AG04449 (cell line): ENCODE measurements around the gene KIF13A.

ENCODE experiments used
- CTCF ChIA-PET: fragments of 350-600 bp; formaldehyde crosslinking; extraction: SDS; loops from one replicate; lab custom pipeline; 2021; ENCODE audit warnings: antibody characterized with exemption; lab: Yijun Ruan, JAX
- POLR2A ChIA-PET: fragments of 400-600, 350-600 bp; formaldehyde crosslinking; extraction: SDS; loops from one replicate; lab custom pipeline; 2020; ENCODE audit warnings: antibody characterized with exemption, inconsistent platforms; lab: Yijun Ruan, JAX
- DNase-seq: peaks from one replicate; pipeline ENCODE4 v3.0.0-alpha.2; 2010; ENCODE audit warnings: low read depth, low spot score
- H3K4me3 ChIP-seq: 2 replicates; pipeline ENCODE4 v1.5.1; 2011; ENCODE audit warnings: low read depth, mild to moderate bottlenecking, control low read depth, low read length
- CTCF ChIP-seq: IDR thresholded peaks from one replicate; pipeline ENCODE4 v1.5.1; 2011; ENCODE audit warnings: mild to moderate bottlenecking, moderate library complexity, low read length, control low read depth, inconsistent platforms; ENCODE audit not compliant: insufficient read depth; ENCODE audit errors: missing control alignments

The KIF13A gene

GRCh38 chr6:17828149-17828548, 159.3 kb downstream of the KIF13A start:
- no peak for TF ChIP-seq CTCF
- POLR2A ChIA-PET = interaction anchor here (0.7 kb wide), 1 partner anchor 652 kb away, joined by 3 read pairs; no protein-coding TSS in a partner anchor
- CTCF ChIA-PET = interaction anchor here (1.1 to 2.0 kb wide), 3 partner anchors 10 to 24 kb away, joined by 4 to 9 read pairs (median 8); no protein-coding TSS in a partner anchor
- no peak overlapping the region for H3K4me3 ChIP-seq
- no peak for DNase-seq

GRCh38 chr6:17826301-17826700, 161.1 kb downstream of the KIF13A start:
- DNase-seq = no peak
- ChIA-PET POLR2A (no interaction called here), CTCF (interaction anchor here (1.4 to 1.5 kb wide), 2 partner anchors 13 to 22 kb away, joined by 4 to 5 read pairs; no protein-coding TSS in a partner anchor)
- H3K4me3 ChIP-seq = no peak overlapping the region
- no peak for TF ChIP-seq CTCF

GRCh38 chr6:17820055-17820454, 167.4 kb downstream of the KIF13A start:
- no peak overlapping the region for H3K4me3 ChIP-seq
- POLR2A ChIA-PET = no interaction called here
- TF ChIP-seq CTCF = no peak
- no peak for DNase-seq
- CTCF ChIA-PET = interaction anchor here (0.6 to 8.2 kb wide), 4 partner anchors 10 to 302 kb away, joined by 3 to 73 read pairs (median 7); partner anchors contain the start of gene NHLRC1

GRCh38 chr6:17817763-17818162, 169.7 kb downstream of the KIF13A start:
- TF ChIP-seq CTCF = no peak
- no peak overlapping the region for H3K4me3 ChIP-seq
- ChIA-PET CTCF (interaction anchor here (0.7 to 8.2 kb wide), 23 partner anchors 8 to 661 kb away, joined by 3 to 73 read pairs (median 4); partner anchors contain the start of genes KIF13A and NHLRC1), POLR2A (interaction anchor here (0.8 kb wide), 1 partner anchor 97 kb away, joined by 4 read pairs; no protein-coding TSS in a partner anchor)
- no peak for DNase-seq

GRCh38 chr6:17816921-17817611, 170.4 kb downstream of the KIF13A start:
- peak; percentile 15 for TF ChIP-seq CTCF
- H3K4me3 ChIP-seq = no peak overlapping the region
- peak; percentile 28 for DNase-seq
- CTCF ChIA-PET = interaction anchor here (0.7 to 8.2 kb wide), 25 partner anchors 11 to 662 kb away, joined by 3 to 73 read pairs (median 4); partner anchors contain the start of gene NHLRC1
- POLR2A ChIA-PET = no interaction called here

- DNase-seq = no peak
- no peak for TF ChIP-seq CTCF
- no peak overlapping the region for H3K4me3 ChIP-seq
- CTCF ChIA-PET = interaction anchor here (0.7 to 7.2 kb wide), 10 partner anchors 9 to 310 kb away, joined by 3 to 71 read pairs (median 4); no protein-coding TSS in a partner anchor
- POLR2A ChIA-PET = interaction anchor here (0.6 kb wide), 1 partner anchor 331 kb away, joined by 4 read pairs; no protein-coding TSS in a partner anchor
Measured at GRCh38 chr6:17813542-17813941, 173.9 kb downstream of the KIF13A start.
